Measurements from ENCODE around the gene SET. TPM values are rescaled to one million over a fixed set of nuclear protein-coding genes. Genes with fewer than 3 reads are reported as not detected.
A peak's percentile ranks its signal among the peaks of the same experiment; 100 is the strongest.

The SET gene
- total and polyA plus RNA-seq, 2 of the 13 experiments (the other 11 are each of a cell fraction or from before 2014, with no cell fraction given): 94.2 to 611 TPM

- no peak for TF ChIP-seq GPN1 (CRISPR knock-in tag; IDR thresholded peaks at IDR 0.05; ENCODE audit: borderline replicate concordance)
- no peak for TF ChIP-seq RFX3 (CRISPR knock-in tag; IDR thresholded peaks at IDR 0.05)
- no peak for TF ChIP-seq ZNF142 (CRISPR knock-in tag; IDR thresholded peaks at IDR 0.05)
- TF ChIP-seq PHF21A (CRISPR knock-in tag; IDR thresholded peaks at IDR 0.05): peak; percentile 33
- 0 out of 2 replicates have a peak, but pooled peaks have one; percentile 40 for TF ChIP-seq BORCS8-MEF2B (CRISPR knock-in tag; IDR thresholded peaks at IDR 0.05)
- no peak for TF ChIP-seq NBN (conservative IDR thresholded peaks at IDR 0.05)
- TF ChIP-seq ZNF644 (CRISPR knock-in tag; IDR thresholded peaks at IDR 0.05; ENCODE audit: low read depth): 0 out of 2 replicates have a peak, but pooled peaks have one; percentile 17
- TF ChIP-seq JUNB (CRISPR knock-in tag; IDR thresholded peaks at IDR 0.05; ENCODE audit: borderline replicate concordance): no peak
- TF ChIP-seq SNAI1 (CRISPR knock-in tag; IDR thresholded peaks at IDR 0.05; ENCODE audit: borderline replicate concordance): peak; percentile 22; the same call in 1 of the 2 replicates
- no peak for TF ChIP-seq HOXD1 (CRISPR knock-in tag; IDR thresholded peaks at IDR 0.05)
- TF ChIP-seq ZNF556 (CRISPR knock-in tag; IDR thresholded peaks at IDR 0.05; ENCODE audit: borderline replicate concordance): no peak; the same call in 1 of the 2 replicates
- TF ChIP-seq ZNF740 (CRISPR knock-in tag; IDR thresholded peaks at IDR 0.05): no peak
- TF ChIP-seq, protein P1, sequence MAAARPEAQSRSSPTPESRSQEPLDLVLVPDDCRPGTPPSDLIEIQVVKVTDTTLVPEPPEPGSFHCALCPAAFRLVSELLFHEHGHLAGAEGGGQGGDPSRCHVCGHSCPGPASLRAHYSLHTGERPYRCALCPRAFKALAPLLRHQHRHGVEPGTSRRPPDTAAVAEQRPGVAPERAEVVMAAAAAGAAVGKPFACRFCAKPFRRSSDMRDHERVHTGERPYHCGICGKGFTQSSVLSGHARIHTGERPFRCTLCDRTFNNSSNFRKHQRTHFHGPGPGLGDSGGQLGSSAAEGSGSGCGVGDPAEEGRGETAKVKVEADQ (CRISPR knock-in tag; IDR thresholded peaks at IDR 0.05; ENCODE audit: borderline replicate concordance): no peak; the same call in 1 of the 2 replicates
- TF ChIP-seq GMEB1 (CRISPR knock-in tag; IDR thresholded peaks at IDR 0.05; ENCODE audit: borderline replicate concordance): peak; percentile 44; the same call in 1 of the 2 replicates
- TF ChIP-seq, protein P2, sequence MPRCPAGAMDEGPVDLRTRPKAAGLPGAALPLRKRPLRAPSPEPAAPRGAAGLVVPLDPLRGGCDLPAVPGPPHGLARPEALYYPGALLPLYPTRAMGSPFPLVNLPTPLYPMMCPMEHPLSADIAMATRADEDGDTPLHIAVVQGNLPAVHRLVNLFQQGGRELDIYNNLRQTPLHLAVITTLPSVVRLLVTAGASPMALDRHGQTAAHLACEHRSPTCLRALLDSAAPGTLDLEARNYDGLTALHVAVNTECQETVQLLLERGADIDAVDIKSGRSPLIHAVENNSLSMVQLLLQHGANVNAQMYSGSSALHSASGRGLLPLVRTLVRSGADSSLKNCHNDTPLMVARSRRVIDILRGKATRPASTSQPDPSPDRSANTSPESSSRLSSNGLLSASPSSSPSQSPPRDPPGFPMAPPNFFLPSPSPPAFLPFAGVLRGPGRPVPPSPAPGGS (CRISPR knock-in tag; IDR thresholded peaks at IDR 0.05): 0 out of 2 replicates have a peak, but pooled peaks have one; percentile 10
- TF ChIP-seq ZNF530 (CRISPR knock-in tag; IDR thresholded peaks at IDR 0.05; ENCODE audit: low read depth): no peak
- no peak for TF ChIP-seq SUZ12 (IDR thresholded peaks at IDR 0.05; ENCODE audit: low read depth, low read length)
- TF ChIP-seq ZFAT (CRISPR knock-in tag; conservative IDR thresholded peaks at IDR 0.05): no peak
- peak; percentile 33; the same call in 1 of the 2 replicates for TF ChIP-seq THAP11 (CRISPR knock-in tag; IDR thresholded peaks at IDR 0.05)
Measured at GRCh38 chr9:128684325-128685199, 4.5 kb upstream of the SET start (continued).
